BLaER1 (cell line): ENCODE results near the gene CASKIN2.

Experiments used
- H3K27ac ChIP-seq: shearing (Covaris generic); formaldehyde crosslinking; 2 replicates; pipeline ENCODE4 v1.8.1; 2022
- H3K27me3 ChIP-seq: shearing (Covaris generic); formaldehyde crosslinking; 2 replicates; pipeline ENCODE4 v1.8.1; 2022
- H3K36me3 ChIP-seq: shearing (Covaris generic); formaldehyde crosslinking; 2 replicates; pipeline ENCODE4 v1.8.1; 2022
- H3K4me1 ChIP-seq: shearing (Covaris generic); formaldehyde crosslinking; 2 replicates; pipeline ENCODE4 v1.8.1; 2022
- H3K4me2 ChIP-seq: shearing (Covaris generic); formaldehyde crosslinking; 2 replicates; pipeline ENCODE4 v1.8.1; 2022
- H3K4me3 ChIP-seq: shearing (Covaris generic); formaldehyde crosslinking; 2 replicates; pipeline ENCODE4 v1.8.1; 2022
- H3K9ac ChIP-seq: shearing (Covaris generic); formaldehyde crosslinking; 2 replicates; pipeline ENCODE4 v1.8.1; 2022
- H3K9me3 ChIP-seq: shearing (Covaris generic); formaldehyde crosslinking; 2 replicates; pipeline ENCODE4 v1.8.1; 2022
- H4K20me1 ChIP-seq: shearing (Covaris generic); formaldehyde crosslinking; 2 replicates; pipeline ENCODE4 v1.8.1; 2022
- Cebpa-rat ChIP-seq: shearing (Covaris generic); IDR thresholded peaks from 2 replicates; pipeline ENCODE4 v1.8.1; 2022

The CASKIN2 gene

GRCh38 chr17:75514299-75514918 lies 928 bp downstream of the CASKIN2 start:
- H3K36me3 ChIP-seq, result peaks cover 51% of the 10 kb centered on the region
- peak overlapping the region; percentile 97 for H3K4me3 ChIP-seq
- H3K4me2 ChIP-seq, result peak overlapping the region; percentile 97
- no peaks in the 10 kb centered on the region for H3K27me3 ChIP-seq
- no peak for TF ChIP-seq Cebpa-rat
- no peaks in the 10 kb centered on the region for H3K9me3 ChIP-seq
- H3K4me1 ChIP-seq, result peaks cover 70% of the 10 kb centered on the region
- H4K20me1 ChIP-seq, result peaks cover 79% of the 10 kb centered on the region
- H3K27ac ChIP-seq, result peak overlapping the region; percentile 91
- H3K9ac ChIP-seq, result peak overlapping the region; percentile 91

GRCh38 chr17:75513641-75514000 lies 1.7 kb downstream of the CASKIN2 start:
- H3K27me3 ChIP-seq, result no peaks in the 10 kb centered on the region
- H3K4me2 ChIP-seq, result peak overlapping the region; percentile 97
- peak overlapping the region; percentile 91 for H3K27ac ChIP-seq
- H3K36me3 ChIP-seq, result peaks cover 51% of the 10 kb centered on the region
- peaks cover 74% of the 10 kb centered on the region for H3K4me1 ChIP-seq
- peak overlapping the region; percentile 91 for H3K9ac ChIP-seq
- no peaks in the 10 kb centered on the region for H3K9me3 ChIP-seq
- no peak for TF ChIP-seq Cebpa-rat
- H4K20me1 ChIP-seq, result peaks cover 80% of the 10 kb centered on the region
- peak overlapping the region; percentile 97 for H3K4me3 ChIP-seq

DNA sequence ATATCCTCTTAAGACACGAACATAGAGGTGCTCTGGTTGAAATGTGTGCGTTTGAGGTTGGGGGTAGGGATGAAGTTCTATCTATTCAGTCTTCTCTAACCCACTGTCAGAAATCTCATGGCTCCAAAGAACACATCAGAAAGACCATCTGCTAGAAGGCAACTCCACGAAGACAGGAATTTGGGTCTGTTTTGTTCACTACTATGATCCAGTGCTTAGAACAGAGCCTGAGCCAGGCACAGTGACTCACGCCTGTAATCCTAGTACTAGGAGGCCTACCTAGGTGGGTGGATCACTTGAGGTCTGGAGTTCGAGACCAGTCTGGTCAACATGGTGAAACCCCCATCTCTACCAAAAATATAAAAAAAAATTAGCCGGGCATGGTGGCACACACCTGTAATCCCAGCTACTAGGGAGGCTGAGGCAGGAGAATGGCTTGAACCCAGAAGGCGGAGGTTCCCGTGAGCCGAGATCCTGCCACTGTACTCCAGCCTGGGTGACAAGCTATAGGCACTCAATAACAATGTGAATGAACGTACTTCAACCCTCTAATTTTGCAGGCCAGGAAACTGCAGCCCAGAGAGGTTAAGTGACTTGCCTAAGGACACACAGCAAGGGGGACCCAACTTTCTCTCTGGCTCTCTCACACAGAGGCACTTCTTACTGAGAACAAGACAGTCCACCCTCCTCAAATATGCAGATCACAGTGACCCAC lies 2.3 kb downstream of the CASKIN2 start:
- peak overlapping the region; percentile 97 for H3K4me3 ChIP-seq
- H3K4me2 ChIP-seq, result peak overlapping the region; percentile 97
- no peak for TF ChIP-seq Cebpa-rat
- peak overlapping the region; percentile 91 for H3K27ac ChIP-seq
- H4K20me1 ChIP-seq, result peaks cover 80% of the 10 kb centered on the region
- no peaks in the 10 kb centered on the region for H3K9me3 ChIP-seq
- H3K4me1 ChIP-seq, result peaks cover 74% of the 10 kb centered on the region
- H3K9ac ChIP-seq, result peak overlapping the region; percentile 91
- peaks cover 55% of the 10 kb centered on the region for H3K36me3 ChIP-seq
- H3K27me3 ChIP-seq, result no peaks in the 10 kb centered on the region

DNA sequence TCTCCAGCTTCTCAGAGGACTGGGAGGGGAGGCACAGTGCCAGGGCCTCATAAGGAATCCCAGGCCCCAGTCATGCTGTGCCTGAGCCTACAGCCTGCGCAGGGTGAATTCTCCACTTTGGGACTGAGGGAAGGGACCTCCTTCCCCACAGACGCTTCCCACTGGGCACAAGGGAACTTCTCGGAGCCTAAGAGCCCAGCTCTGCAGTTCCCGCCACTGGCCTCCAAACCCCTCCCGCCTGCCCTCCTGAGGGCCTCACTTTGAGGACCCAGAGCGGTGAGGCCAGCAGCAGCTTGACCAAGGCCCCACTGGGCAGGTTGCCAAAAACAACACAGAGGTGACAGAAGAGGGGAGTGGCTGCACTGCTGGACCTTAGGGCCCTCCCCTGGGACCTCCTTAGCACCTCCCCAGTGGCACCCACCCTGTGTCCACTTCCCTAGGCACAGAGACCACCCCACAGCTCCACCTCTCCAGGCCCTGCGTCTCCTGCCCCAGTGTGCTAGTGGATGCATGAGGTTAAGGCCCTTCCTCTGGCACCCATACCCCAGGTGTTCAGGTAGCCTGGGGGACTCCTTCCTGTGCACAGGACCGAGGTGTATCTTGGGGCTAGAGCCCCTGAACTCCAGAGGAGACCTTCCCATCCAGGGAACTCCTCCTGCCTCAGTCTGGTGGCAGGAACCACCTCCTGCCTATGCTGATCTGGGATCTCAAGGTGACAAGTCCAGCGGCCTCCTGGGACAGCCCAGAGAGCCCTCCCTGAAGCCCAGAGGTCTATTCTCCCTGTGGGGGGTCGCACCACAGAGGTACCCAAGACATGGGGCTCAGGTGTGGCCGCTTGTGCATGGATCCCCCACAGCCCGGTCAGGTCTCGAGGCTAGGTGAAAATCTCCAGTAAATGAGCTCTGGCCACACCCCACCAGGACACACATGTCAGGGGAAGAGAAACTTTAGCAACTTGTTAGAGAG lies 3.4 kb downstream of the CASKIN2 start:
- Histone ChIP-seq H3K9me3 (no peaks in the 10 kb centered on the region), H3K36me3 (peaks cover 64% of the 10 kb centered on the region), H3K9ac (peak overlapping the region; percentile 91), H3K4me2 (peak overlapping the region; percentile 97), H3K27me3 (no peaks in the 10 kb centered on the region), H3K4me3 (peak overlapping the region; percentile 38; the same call in 1 of the 2 replicates), H3K4me1 (peaks cover 75% of the 10 kb centered on the region), H3K27ac (peak overlapping the region; percentile 91), H4K20me1 (peaks cover 80% of the 10 kb centered on the region)
- TF ChIP-seq Cebpa-rat, result no peak

DNA sequence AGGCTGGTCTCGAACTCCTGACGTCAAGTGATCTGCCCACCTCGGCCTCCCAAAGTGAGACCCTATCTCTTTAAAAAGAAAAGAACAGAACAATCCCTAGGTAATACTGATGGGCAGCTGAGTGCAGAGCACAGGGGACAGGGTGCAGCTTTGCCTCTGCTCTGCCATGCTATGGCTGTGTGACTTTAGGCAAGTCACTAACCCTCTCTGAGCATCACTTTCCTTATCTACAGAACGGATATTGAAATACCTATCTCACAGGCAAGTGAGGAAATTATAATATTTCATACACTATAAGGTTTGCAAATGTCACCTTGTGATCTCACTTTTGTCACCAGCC lies 4.1 kb downstream of the CASKIN2 start:
- H4K20me1 ChIP-seq, result peaks cover 78% of the 10 kb centered on the region
- H3K4me2 ChIP-seq, result peak overlapping the region; percentile 97
- H3K4me3 ChIP-seq, result no peak overlapping the region
- no peak for TF ChIP-seq Cebpa-rat
- peak overlapping the region; percentile 91; the same call in 1 of the 2 replicates for H3K27ac ChIP-seq
- H3K9ac ChIP-seq, result peak overlapping the region; percentile 91
- no peaks in the 10 kb centered on the region for H3K9me3 ChIP-seq
- peaks cover 71% of the 10 kb centered on the region for H3K36me3 ChIP-seq
- no peaks in the 10 kb centered on the region for H3K27me3 ChIP-seq
- H3K4me1 ChIP-seq, result peaks cover 82% of the 10 kb centered on the region

GRCh38 chr17:75509528-75510258 lies 5.6 kb downstream of the CASKIN2 start:
- Histone ChIP-seq H3K4me3 (no peak overlapping the region), H3K4me1 (peaks cover 97% of the 10 kb centered on the region), H3K27me3 (no peaks in the 10 kb centered on the region), H3K36me3 (peaks cover 86% of the 10 kb centered on the region), H3K9ac (peak overlapping the region; percentile 65), H3K9me3 (no peaks in the 10 kb centered on the region), H3K27ac (peak overlapping the region; percentile 72), H4K20me1 (peaks cover 82% of the 10 kb centered on the region), H3K4me2 (peak overlapping the region; percentile 73)
- TF ChIP-seq Cebpa-rat, result no peak

DNA sequence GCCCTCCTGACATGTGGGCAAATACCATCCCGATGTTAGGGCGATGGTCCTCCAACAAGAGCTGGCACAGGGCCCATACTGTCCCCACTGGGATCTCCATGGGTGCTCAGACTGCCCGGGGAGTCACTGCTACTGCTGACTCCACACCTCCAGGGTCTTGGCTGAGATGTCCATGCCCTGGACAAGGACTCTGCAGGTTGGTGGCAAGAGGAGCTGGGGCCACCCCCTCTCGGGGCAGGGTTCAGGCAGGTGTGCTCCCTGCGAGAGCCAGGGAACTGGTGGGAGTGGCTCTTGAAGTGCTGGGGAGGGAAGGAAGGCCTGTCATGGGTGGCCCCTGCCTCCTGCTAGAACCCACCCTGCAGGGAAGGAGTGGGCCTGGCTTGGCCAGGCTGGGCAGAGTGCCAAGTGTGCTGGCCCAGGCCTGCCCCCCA lies 6.4 kb downstream of the CASKIN2 start:
- peak overlapping the region; percentile 73 for H3K4me2 ChIP-seq
- no peaks in the 10 kb centered on the region for H3K27me3 ChIP-seq
- no peak overlapping the region for H3K4me3 ChIP-seq
- H3K4me1 ChIP-seq, result peaks cover 100% of the 10 kb centered on the region
- peak overlapping the region; percentile 65 for H3K9ac ChIP-seq
- H3K36me3 ChIP-seq, result peaks cover 94% of the 10 kb centered on the region
- H4K20me1 ChIP-seq, result peaks cover 80% of the 10 kb centered on the region
- TF ChIP-seq Cebpa-rat, result no peak
- peak overlapping the region; percentile 72 for H3K27ac ChIP-seq
- H3K9me3 ChIP-seq, result no peaks in the 10 kb centered on the region

GRCh38 chr17:75507733-75508719 lies 7.3 kb downstream of the CASKIN2 start:
- H3K27me3 ChIP-seq, result no peaks in the 10 kb centered on the region
- no peaks in the 10 kb centered on the region for H3K9me3 ChIP-seq
- H4K20me1 ChIP-seq, result peaks cover 71% of the 10 kb centered on the region
- H3K27ac ChIP-seq, result peak overlapping the region; percentile 72
- peak overlapping the region; percentile 67 for H3K9ac ChIP-seq
- H3K4me1 ChIP-seq, result peaks cover 100% of the 10 kb centered on the region
- peak overlapping the region; percentile 73 for H3K4me2 ChIP-seq
- peaks cover 95% of the 10 kb centered on the region for H3K36me3 ChIP-seq
- TF ChIP-seq Cebpa-rat, result no peak
- H3K4me3 ChIP-seq, result no peak overlapping the region
